CD4-positive, alpha-beta T cell (primary cell): ENCODE data around the gene MB21D2. TPM values are rescaled to one million over a fixed set of nuclear protein-coding genes. Genes with fewer than 3 reads are reported as not detected.

Source experiments
- ATAC-seq: fragments of 200-7000 bp; cut with Tn5 transposase; one replicate; pipeline ENCODE4 v1.10.0; 2022; ENCODE audit warnings: mild to moderate bottlenecking; ENCODE audit not compliant: poor library complexity
- CTCF ChIA-PET: fragments of 350-600 bp; sonication (Branson Sonifier 250); formaldehyde crosslinking; loops from one replicate; lab custom pipeline; 2021; ENCODE audit warnings: antibody characterized with exemption, inconsistent platforms; lab: Charles Lee
- POLR2A ChIA-PET: fragments of 350-600 bp; sonication (Branson Sonifier 250); formaldehyde crosslinking; loops from one replicate; lab custom pipeline; 2021; ENCODE audit warnings: antibody characterized with exemption, inconsistent platforms; lab: Charles Lee
- DNase-seq, 14 experiments: peaks; one replicate each; pipeline ENCODE4 v3.0.0-alpha.2; 2013 to 2020; ENCODE audit warnings: mixed read lengths in 2 of 14
- H3K27ac ChIP-seq, 2 donors: one replicate each; pipeline versions ENCODE4 v1.5.1 to v1.7.0; 2013; ENCODE audit warnings: low read length in 2 of 2, low read depth in 1 of 2, mild to moderate bottlenecking in 1 of 2
- H3K27me3 ChIP-seq, 2 experiments: 1 replicate in 1 of 2; 2 replicates in 1 of 2; pipeline versions ENCODE4 v1.6.1 to v1.7.0; 2013; ENCODE audit warnings: low read length in 2 of 2, control low read depth in 1 of 2, mild to moderate bottlenecking in 1 of 2, moderate library complexity in 1 of 2; ENCODE audit not compliant: insufficient read depth in 2 of 2, control insufficient read depth in 1 of 2
- H3K36me3 ChIP-seq: one replicate; pipeline ENCODE4 v1.6.1; 2013; ENCODE audit warnings: low read length, control low read depth; ENCODE audit not compliant: insufficient read depth
- H3K4me1 ChIP-seq: one replicate; pipeline ENCODE4 v1.6.1; 2013; ENCODE audit warnings: low read length, control low read depth; ENCODE audit not compliant: insufficient read depth
- H3K4me3 ChIP-seq: one replicate; pipeline ENCODE4 v1.5.1; 2013; ENCODE audit warnings: mild to moderate bottlenecking, low read length, moderate library complexity
- H3K9me3 ChIP-seq, 2 experiments: 1 replicate in 1 of 2; 2 replicates in 1 of 2; pipeline versions ENCODE4 v1.6.1 to v1.7.0; 2013; ENCODE audit warnings: low read length in 2 of 2, mild to moderate bottlenecking in 2 of 2, control low read depth in 1 of 2, moderate library complexity in 1 of 2; ENCODE audit not compliant: control insufficient read depth in 1 of 2, insufficient read depth in 1 of 2
- H3K27ac Mint-ChIP-seq: one replicate; pipeline ENCODE4 v1.8.0; 2020; ENCODE audit warnings: mixed read lengths
- H3K27me3 Mint-ChIP-seq: one replicate; pipeline ENCODE4 v1.8.0; 2021; ENCODE audit warnings: mixed read lengths
- H3K36me3 Mint-ChIP-seq: one replicate; pipeline ENCODE4 v1.8.0; 2021; ENCODE audit warnings: low read depth, mixed read lengths
- H3K4me1 Mint-ChIP-seq: one replicate; pipeline ENCODE4 v1.8.0; 2021; ENCODE audit warnings: low read depth, mixed read lengths
- H3K4me3 Mint-ChIP-seq: one replicate; pipeline ENCODE4 v1.8.0; 2020; ENCODE audit warnings: mild to moderate bottlenecking, mixed read lengths
- H3K9me3 Mint-ChIP-seq: one replicate; pipeline ENCODE4 v1.8.0; 2020; ENCODE audit warnings: mixed read lengths
- intact Hi-C, 2 experiments: fragments of 100-400 bp; cut with DNase I in 1 of 2; cut with micrococcal nuclease in 1 of 2; formaldehyde crosslinking; loops; one replicate each; pipeline versions ENCODE4 v1.15.1 to v1.9.0; 2023 to 2025; cut with DNase I, micrococcal nuclease
- total RNA-seq, 174 experiments: library from RNA in 2 of 174; stranded (reverse) in 2 of 174; gene quantifications; one replicate each; pipeline ENCODE4 v1.2.3 and lab custom pipeline; 2021 to 2026
- TF ChIP-seq, protein P1 (sequence below): fragments of 200-600 bp; IDR thresholded peaks from one replicate; pipeline ENCODE4 v1.8.0; 2022; ENCODE audit warnings: antibody characterized with exemption, mild to moderate bottlenecking

Gene MB21D2
- total RNA-seq, 2 experiments from 2014 or later, result 0.77 to 0.78 TPM

DNA sequence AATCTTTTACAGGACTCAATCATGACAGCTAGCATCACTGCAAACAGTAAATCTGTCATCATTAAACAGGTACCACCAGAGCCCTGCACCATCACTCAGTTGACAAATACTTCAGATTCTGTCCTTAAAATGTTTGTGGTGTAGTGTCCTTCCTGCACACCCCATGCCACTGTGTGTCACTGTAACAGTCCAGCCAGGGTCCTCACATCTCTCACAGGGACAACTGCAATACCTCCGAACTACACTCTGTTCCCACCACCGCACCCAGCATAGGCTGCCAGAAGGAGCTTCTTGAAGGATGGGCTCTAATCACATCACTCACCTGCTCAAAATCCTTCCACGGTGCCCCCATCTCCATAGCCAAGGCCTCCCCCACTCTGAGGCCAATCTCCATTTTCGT is 100.2 kb downstream of the MB21D2 start:
- no peaks in the 10 kb centered on the region for H3K4me1 Mint-ChIP-seq
- no peak for DNase-seq
- POLR2A ChIA-PET, result no interaction called here
- no peak overlapping the region for H3K27ac ChIP-seq
- ATAC-seq, result no peak
- no peaks in the 10 kb centered on the region for H3K9me3 Mint-ChIP-seq
- no peaks in the 10 kb centered on the region for H3K36me3 ChIP-seq
- CTCF ChIA-PET, result interaction anchor here (0.6 to 1.4 kb wide), 2 partner anchors 223 to 230 kb away, joined by 3 to 4 read pairs; no protein-coding TSS in a partner anchor
- H3K27me3 Mint-ChIP-seq, result peaks cover 10% of the 10 kb centered on the region
- no peak overlapping the region for H3K27ac Mint-ChIP-seq
- H3K36me3 Mint-ChIP-seq, result no peaks in the 10 kb centered on the region
- H3K4me1 ChIP-seq, result peaks cover 12% of the 10 kb centered on the region
- no peak overlapping the region for H3K4me3 Mint-ChIP-seq
- TF ChIP-seq, protein P1, sequence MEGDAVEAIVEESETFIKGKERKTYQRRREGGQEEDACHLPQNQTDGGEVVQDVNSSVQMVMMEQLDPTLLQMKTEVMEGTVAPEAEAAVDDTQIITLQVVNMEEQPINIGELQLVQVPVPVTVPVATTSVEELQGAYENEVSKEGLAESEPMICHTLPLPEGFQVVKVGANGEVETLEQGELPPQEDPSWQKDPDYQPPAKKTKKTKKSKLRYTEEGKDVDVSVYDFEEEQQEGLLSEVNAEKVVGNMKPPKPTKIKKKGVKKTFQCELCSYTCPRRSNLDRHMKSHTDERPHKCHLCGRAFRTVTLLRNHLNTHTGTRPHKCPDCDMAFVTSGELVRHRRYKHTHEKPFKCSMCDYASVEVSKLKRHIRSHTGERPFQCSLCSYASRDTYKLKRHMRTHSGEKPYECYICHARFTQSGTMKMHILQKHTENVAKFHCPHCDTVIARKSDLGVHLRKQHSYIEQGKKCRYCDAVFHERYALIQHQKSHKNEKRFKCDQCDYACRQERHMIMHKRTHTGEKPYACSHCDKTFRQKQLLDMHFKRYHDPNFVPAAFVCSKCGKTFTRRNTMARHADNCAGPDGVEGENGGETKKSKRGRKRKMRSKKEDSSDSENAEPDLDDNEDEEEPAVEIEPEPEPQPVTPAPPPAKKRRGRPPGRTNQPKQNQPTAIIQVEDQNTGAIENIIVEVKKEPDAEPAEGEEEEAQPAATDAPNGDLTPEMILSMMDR, result no peak
- H3K9me3 ChIP-seq, result no peaks in the 10 kb centered on the region
- no peak overlapping the region for H3K4me3 ChIP-seq
- H3K27me3 ChIP-seq, result no peaks in the 10 kb centered on the region
- intact Hi-C loops, result loop anchor here (5.0 to 10.0 kb wide), 2 partner anchors 755 to 1497 kb away; no protein-coding TSS in a partner anchor

DNA sequence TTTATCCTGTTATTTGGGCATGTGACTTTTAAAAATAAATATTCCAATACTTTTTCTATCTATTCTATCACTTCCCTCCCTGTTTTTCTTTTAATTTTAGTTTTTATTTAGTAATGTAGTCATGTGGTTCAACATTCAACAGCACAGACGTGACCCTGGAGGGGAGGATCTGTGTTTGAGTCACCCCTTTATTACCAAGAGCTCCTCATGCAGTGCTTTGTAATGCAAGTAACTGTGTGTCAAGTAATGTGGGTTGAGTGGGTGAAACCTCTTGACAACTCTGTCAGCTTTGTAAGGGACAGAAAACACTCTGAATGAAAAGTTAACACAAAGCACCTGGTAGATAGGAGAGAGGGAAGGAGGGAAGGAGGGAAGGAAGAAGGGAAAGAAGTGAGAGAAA is 100.6 kb downstream of the MB21D2 start:
- no peaks in the 10 kb centered on the region for H3K4me1 Mint-ChIP-seq
- no peaks in the 10 kb centered on the region for H3K36me3 Mint-ChIP-seq
- DNase-seq (no peak), ATAC-seq (no peak)
- ChIA-PET CTCF (interaction anchor here (0.6 to 1.4 kb wide), 2 partner anchors 224 to 230 kb away, joined by 3 to 4 read pairs; no protein-coding TSS in a partner anchor), POLR2A (no interaction called here)
- H3K9me3 Mint-ChIP-seq, result no peaks in the 10 kb centered on the region
- intact Hi-C loops, result loop anchor here (5.0 to 10.0 kb wide), 2 partner anchors 755 to 1498 kb away; no protein-coding TSS in a partner anchor
- TF ChIP-seq, protein P1, result no peak
- Histone ChIP-seq H3K27me3 (no peaks in the 10 kb centered on the region), H3K4me1 (peaks cover 12% of the 10 kb centered on the region), H3K4me3 (no peak overlapping the region), H3K9me3 (no peaks in the 10 kb centered on the region), H3K36me3 (no peaks in the 10 kb centered on the region), H3K27ac (no peak overlapping the region)
- no peak overlapping the region for H3K4me3 Mint-ChIP-seq
- H3K27me3 Mint-ChIP-seq, result peaks cover 14% of the 10 kb centered on the region
- no peak overlapping the region for H3K27ac Mint-ChIP-seq

DNA sequence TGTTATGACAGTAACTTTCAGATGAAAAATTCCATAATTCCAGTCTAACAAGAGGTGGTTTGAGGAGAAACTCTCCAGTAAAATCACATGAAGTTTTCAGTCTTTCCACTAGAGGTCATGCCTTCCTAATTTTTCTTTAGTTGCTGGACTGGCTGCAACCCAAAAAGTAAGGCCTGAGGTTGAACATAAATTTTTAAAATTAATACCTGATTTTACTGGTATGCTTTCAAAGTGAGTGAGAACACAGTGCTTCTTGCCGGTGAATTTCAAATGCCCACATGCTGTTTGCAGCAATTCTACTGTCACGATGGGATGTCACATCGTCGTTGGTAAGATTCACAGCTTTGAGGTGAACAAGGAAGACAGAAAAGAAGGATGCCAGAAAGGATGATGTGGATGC is 101.3 kb downstream of the MB21D2 start:
- no peaks in the 10 kb centered on the region for H3K27me3 ChIP-seq
- Mint-ChIP-seq H3K36me3 (no peaks in the 10 kb centered on the region), H3K27me3 (peaks cover 14% of the 10 kb centered on the region), H3K4me3 (no peak overlapping the region), H3K4me1 (no peaks in the 10 kb centered on the region), H3K9me3 (no peaks in the 10 kb centered on the region), H3K27ac (no peak overlapping the region)
- DNase-seq (peak in 3 of 14 experiments; percentile 46 to 57 (median 55)), ATAC-seq (no peak)
- ChIA-PET CTCF (no interaction called here), POLR2A (no interaction called here)
- H3K27ac ChIP-seq, result no peak overlapping the region
- H3K4me3 ChIP-seq, result no peak overlapping the region
- H3K9me3 ChIP-seq, result no peaks in the 10 kb centered on the region
- TF ChIP-seq, protein P1, result peak; percentile 40
- intact Hi-C loops, result loop anchor here (5.0 to 10.0 kb wide), 2 partner anchors 756 to 1498 kb away; no protein-coding TSS in a partner anchor
- H3K36me3 ChIP-seq, result no peaks in the 10 kb centered on the region
- peaks cover 12% of the 10 kb centered on the region for H3K4me1 ChIP-seq
